ENCODE measurements around the gene FBXL20. TPM values are rescaled to one million over a fixed set of nuclear protein-coding genes. Genes with fewer than 3 reads are reported as not detected.

The FBXL20 gene
- total and polyA plus RNA-seq, 2 of the 8 experiments (the other 6 are each of a cell fraction or from before 2014, with no cell fraction given) = 5.5 to 11.0 TPM

DNA sequence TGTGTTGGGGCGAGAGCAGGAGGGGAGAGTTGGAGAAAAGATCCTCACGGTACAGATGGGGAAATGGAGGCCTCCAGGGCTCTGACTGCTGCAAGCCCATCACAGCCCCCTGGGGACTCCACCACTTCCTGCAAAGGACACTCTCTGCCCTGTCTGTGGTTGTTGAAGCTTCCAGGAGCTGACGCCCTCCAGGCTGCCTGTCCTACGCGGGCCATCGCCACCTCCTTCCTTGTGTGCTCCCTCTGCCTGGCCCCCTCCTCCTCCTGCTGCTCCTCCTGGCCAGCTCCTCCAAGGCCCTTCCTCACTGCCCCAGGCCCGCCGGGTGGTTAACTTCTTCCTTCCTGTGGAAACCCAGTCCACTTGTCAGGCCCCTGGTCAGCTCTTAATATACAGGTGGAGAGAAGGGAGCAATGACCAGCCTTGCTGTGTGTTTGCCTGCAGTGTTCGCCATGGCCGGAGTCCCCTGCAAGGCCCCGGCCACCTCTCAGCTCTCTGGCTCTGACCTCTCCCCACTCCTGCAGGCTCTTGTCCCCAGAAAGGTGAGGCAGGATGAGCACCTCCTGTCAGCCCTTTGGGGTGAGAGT is 157.3 kb downstream of the FBXL20 start:
- H3K4me1 ChIP-seq (replicated peaks in 1 of 4; ENCODE audit: control insufficient read depth in 3 of 4, insufficient read depth in 4 of 4, low read length in 3 of 4) = peaks cover 0 to 10% (median 5%) of the 10 kb centered on the region in 4 experiments; a peak in 6 of 7 replicates
- no peak overlapping the region; the same call in 1 of the 2 replicates for H4K8ac ChIP-seq (ENCODE audit: extremely low read depth, insufficient read depth, low read length)
- H3K4me3 ChIP-seq (ENCODE audit: extremely low read depth in 1 of 4, insufficient read depth in 2 of 4, low read depth in 3 of 4, low read length in 4 of 4) = no peak overlapping the region
- 0 out of 4 replicates have a peak overlapping the region, but pooled peaks of 1 of the 2 experiments have one; percentile 9 for H3K4me2 ChIP-seq (ENCODE audit: insufficient read depth in 1 of 2, low read depth in 2 of 2, low read length in 2 of 2)
- ChIA-PET CTCF (ENCODE audit: partially characterized antibody) (interaction anchor here (0.6 to 22.6 kb wide), 38 partner anchors 4 to 842 kb away, joined by 3 to 982 read pairs (median 4); partner anchors contain the start of genes ARL5C, PLXDC1, RPL19 and RPL23), POLR2A (ENCODE audit: partially characterized antibody) (interaction anchor here (0.7 to 9.0 kb wide), 12 partner anchors 8 to 217 kb away, joined by 3 to 113 read pairs (median 4); partner anchors contain the start of genes CDK12 and RPL19)
- H3K36me3 ChIP-seq (ENCODE audit: control insufficient read depth in 2 of 4, insufficient read depth in 4 of 4, low read length in 3 of 4) = no peaks in the 10 kb centered on the region
- WGBS, 2 experiments (ENCODE audit: extremely low coverage in 1 of 2, insufficient coverage in 1 of 2, insufficient read length in 1 of 2, insufficient replicate concordance in 2 of 2, low coverage in 1 of 2, low lambda C conversion rate in 2 of 2, missing lambda C conversion rate in 1 of 2) = 83% methylated on average over 10 of the region's 11 CpGs; no CpG with 5 or more reads in 1 of the 2 experiments
- no peak overlapping the region for H3K4ac ChIP-seq (replicated peaks; ENCODE audit: insufficient read length, low read depth, low read length)
- no peaks in the 10 kb centered on the region for H3K79me1 ChIP-seq (ENCODE audit: low read depth, low read length)
- 0 out of 2 replicates have a peak overlapping the region, but pooled peaks have one; percentile 39 for H2BK12ac ChIP-seq (ENCODE audit: low read depth, low read length)
- no peaks in the 10 kb centered on the region for H3K79me2 ChIP-seq (ENCODE audit: control insufficient read depth in 1 of 2, insufficient read depth in 2 of 2, low read length in 2 of 2)
- no peak overlapping the region for H3K9ac ChIP-seq (replicated peaks in 1 of 4; ENCODE audit: extremely low read depth in 1 of 4, low read depth in 3 of 4, low read length in 3 of 4)
- no peaks in the 10 kb centered on the region for H3K27me3 ChIP-seq (replicated peaks in 1 of 4; ENCODE audit: control insufficient read depth in 3 of 4, extremely low read depth in 1 of 4, insufficient read depth in 3 of 4, low read length in 3 of 4)
- no peak overlapping the region for H2BK20ac ChIP-seq (ENCODE audit: low read length)
- no peak overlapping the region for H3K18ac ChIP-seq (ENCODE audit: extremely low read depth, low read length)
- no peak overlapping the region; the same call in 1 of the 2 replicates for H2AK5ac ChIP-seq (ENCODE audit: low read depth, low read length)
- H3K9me3 ChIP-seq (ENCODE audit: insufficient read depth in 2 of 2, low read depth in 1 of 2, low read length in 1 of 2) = no peaks in the 10 kb centered on the region
- no peak overlapping the region for H2BK120ac ChIP-seq (replicated peaks; ENCODE audit: low read depth, low read length)
- no peak for DNase-seq (ENCODE audit: low read depth in 1 of 2, low spot score in 2 of 2)
- no peak overlapping the region for H3K23ac ChIP-seq (ENCODE audit: insufficient read length)
- peaks cover 2% of the 10 kb centered on the region; the same call in 1 of the 2 replicates for H3K23me2 ChIP-seq (ENCODE audit: low read depth, low read length)
- no peak for FAIRE-seq
- no peak overlapping the region for H3K56ac ChIP-seq (replicated peaks; ENCODE audit: insufficient read length, low read depth, low read length)
- no peak overlapping the region for H3K27ac ChIP-seq (ENCODE audit: low read depth, low read length)
- no peak overlapping the region for H4K91ac ChIP-seq (replicated peaks; ENCODE audit: insufficient read length, low read length)
- no peak overlapping the region for H3K14ac ChIP-seq (ENCODE audit: insufficient read length)
- no peak overlapping the region for H2BK5ac ChIP-seq (ENCODE audit: low read depth, low read length)
- no peak overlapping the region for H4K5ac ChIP-seq (ENCODE audit: insufficient read length, low read depth, low read length)
- H2AFZ ChIP-seq (ENCODE audit: low read length) = peak overlapping the region; percentile 46; the same call in 1 of the 2 replicates
- H2BK15ac ChIP-seq (ENCODE audit: low read length) = peak overlapping the region; percentile 61; the same call in 1 of the 2 replicates
- no peaks in the 10 kb centered on the region for H4K20me1 ChIP-seq (replicated peaks in 1 of 2; ENCODE audit: control insufficient read depth in 1 of 2, insufficient read depth in 2 of 2, low read length in 2 of 2)
- TF ChIP-seq PHF8 (conservative IDR thresholded peaks at IDR 0.05; ENCODE audit: low read depth, low read length) (no peak), BACH1 (IDR thresholded peaks at IDR 0.05; ENCODE audit: low read length) (no peak), GTF2F1 (IDR thresholded peaks at IDR 0.05; ENCODE audit: borderline replicate concordance, low read depth, low read length) (no peak), FOSL1 (IDR thresholded peaks at IDR 0.05; ENCODE audit: insufficient read depth, low read depth, low read length) (no peak), EGR1 (IDR thresholded peaks at IDR 0.05; ENCODE audit: borderline replicate concordance, low read depth, low read length) (no peak), HDAC6 (IDR thresholded peaks at IDR 0.05; ENCODE audit: low read depth, low read length) (no peak), CBX8 (IDR thresholded peaks at IDR 0.05; ENCODE audit: borderline replicate concordance, low read depth, low read length) (no peak)
- TF ChIP-seq, protein P1, sequence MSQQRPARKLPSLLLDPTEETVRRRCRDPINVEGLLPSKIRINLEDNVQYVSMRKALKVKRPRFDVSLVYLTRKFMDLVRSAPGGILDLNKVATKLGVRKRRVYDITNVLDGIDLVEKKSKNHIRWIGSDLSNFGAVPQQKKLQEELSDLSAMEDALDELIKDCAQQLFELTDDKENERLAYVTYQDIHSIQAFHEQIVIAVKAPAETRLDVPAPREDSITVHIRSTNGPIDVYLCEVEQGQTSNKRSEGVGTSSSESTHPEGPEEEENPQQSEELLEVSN (IDR thresholded peaks at IDR 0.05) = no peak
- TF ChIP-seq, protein P2, sequence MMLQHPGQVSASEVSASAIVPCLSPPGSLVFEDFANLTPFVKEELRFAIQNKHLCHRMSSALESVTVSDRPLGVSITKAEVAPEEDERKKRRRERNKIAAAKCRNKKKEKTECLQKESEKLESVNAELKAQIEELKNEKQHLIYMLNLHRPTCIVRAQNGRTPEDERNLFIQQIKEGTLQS (IDR thresholded peaks at IDR 0.05; ENCODE audit: insufficient read depth, low read depth, low read length) = no peak

Measured in H1 (cell line).